Mesenchymal stem cell (in vitro differentiated cells and primary cell): ENCODE measurements around the gene TPSG1.

ENCODE experiments used
- DNase-seq: peaks from one replicate; pipeline ENCODE4 v3.0.0-alpha.2; 2013
- H2AFZ ChIP-seq: one replicate; pipeline ENCODE4 v1.6.1; 2013; ENCODE audit warnings: low read depth, mild to moderate bottlenecking, control low read depth, inconsistent platforms, low read length, moderate library complexity
- H2AK5ac ChIP-seq: 2 replicates; pipeline ENCODE4 v1.6.1; 2013; ENCODE audit warnings: low read length, moderate library complexity, mild to moderate bottlenecking, inconsistent platforms; ENCODE audit not compliant: severe bottlenecking
- H2BK120ac ChIP-seq: one replicate; pipeline ENCODE4 v1.6.1; 2013; ENCODE audit warnings: low read depth, mild to moderate bottlenecking, inconsistent platforms, low read length, moderate library complexity
- H2BK12ac ChIP-seq, 2 experiments: one replicate each; pipeline ENCODE4 v1.6.1; 2013; ENCODE audit warnings: inconsistent platforms in 2 of 2, low read length in 2 of 2, mild to moderate bottlenecking in 2 of 2, moderate library complexity in 2 of 2, control low read depth in 1 of 2
- H2BK15ac ChIP-seq: one replicate; pipeline ENCODE4 v1.6.1; 2013; ENCODE audit warnings: mild to moderate bottlenecking, low read depth, inconsistent platforms; ENCODE audit not compliant: poor library complexity, severe bottlenecking
- H2BK5ac ChIP-seq: 2 replicates; pipeline ENCODE4 v1.6.1; 2013; ENCODE audit warnings: low read depth, mild to moderate bottlenecking, low read length, control low read depth, inconsistent platforms; ENCODE audit not compliant: poor library complexity, severe bottlenecking
- H3K14ac ChIP-seq, 2 experiments: one replicate each; pipeline ENCODE4 v1.6.1; 2013; ENCODE audit warnings: inconsistent platforms in 2 of 2, low read length in 2 of 2, control low read depth in 1 of 2, mild to moderate bottlenecking in 1 of 2, moderate library complexity in 1 of 2
- H3K18ac ChIP-seq, 2 experiments: one replicate each; pipeline ENCODE4 v1.6.1; 2013; ENCODE audit warnings: inconsistent platforms in 2 of 2, low read length in 2 of 2, control low read depth in 1 of 2, low read depth in 1 of 2, mild to moderate bottlenecking in 1 of 2
- H3K23ac ChIP-seq, 2 experiments: one replicate each; pipeline ENCODE4 v1.6.1; 2013; ENCODE audit warnings: inconsistent platforms in 2 of 2, low read length in 2 of 2, mild to moderate bottlenecking in 2 of 2, moderate library complexity in 2 of 2, control low read depth in 1 of 2
- H3K27ac ChIP-seq: 2 replicates; pipeline ENCODE4 v1.5.1; 2013; ENCODE audit warnings: mild to moderate bottlenecking, moderate library complexity, low read length, control low read depth, inconsistent platforms; ENCODE audit not compliant: poor library complexity, severe bottlenecking
- H3K27me3 ChIP-seq, 2 experiments: 2 replicates each; pipeline versions ENCODE4 v1.6.1 to v1.7.0; 2013; ENCODE audit warnings: low read length in 2 of 2, mild to moderate bottlenecking in 2 of 2, moderate library complexity in 2 of 2, control low read depth in 1 of 2, inconsistent platforms in 1 of 2; ENCODE audit not compliant: control insufficient read depth in 1 of 2, insufficient read depth in 1 of 2
- H3K36me3 ChIP-seq, 2 experiments: 2 replicates each; pipeline versions ENCODE4 v1.6.1 to v1.7.0; 2013; ENCODE audit warnings: low read length in 2 of 2, control low read depth in 1 of 2, inconsistent platforms in 1 of 2, low read depth in 1 of 2, mild to moderate bottlenecking in 1 of 2; ENCODE audit not compliant: insufficient read depth in 2 of 2, control insufficient read depth in 1 of 2
- H3K4ac ChIP-seq, 2 experiments: one replicate each; pipeline ENCODE4 v1.6.1; 2013; ENCODE audit warnings: inconsistent platforms in 2 of 2, low read length in 2 of 2, mild to moderate bottlenecking in 2 of 2, moderate library complexity in 2 of 2, control low read depth in 1 of 2, low read depth in 1 of 2
- H3K4me1 ChIP-seq: 2 replicates; pipeline ENCODE4 v1.6.1; 2013; ENCODE audit warnings: low read depth, low read length, control low read depth; ENCODE audit not compliant: control insufficient read depth, insufficient read depth
- H3K4me2 ChIP-seq: 2 replicates; pipeline ENCODE4 v1.6.1; 2013; ENCODE audit warnings: low read length, mild to moderate bottlenecking, inconsistent platforms; ENCODE audit not compliant: poor library complexity, severe bottlenecking
- H3K4me3 ChIP-seq, 2 experiments: 2 replicates each; pipeline versions ENCODE4 v1.5.1 to v1.7.0; 2013; ENCODE audit warnings: low read length in 2 of 2, mild to moderate bottlenecking in 2 of 2, control low read depth in 1 of 2, low read depth in 1 of 2; ENCODE audit not compliant: insufficient read depth in 1 of 2
- H3K79me1 ChIP-seq: replicated peaks from 2 replicates; pipeline ENCODE4 v1.6.1; 2013; ENCODE audit warnings: mild to moderate bottlenecking, control low read depth, low read length, inconsistent platforms; ENCODE audit not compliant: poor library complexity, severe bottlenecking
- H3K9ac ChIP-seq: 2 replicates; pipeline ENCODE4 v1.7.0; 2013; ENCODE audit warnings: mild to moderate bottlenecking, low read length, moderate library complexity
- H3K9me3 ChIP-seq: 2 replicates; pipeline ENCODE4 v1.7.0; 2013; ENCODE audit warnings: mild to moderate bottlenecking, low read length; ENCODE audit not compliant: control insufficient read depth
- H4K8ac ChIP-seq: one replicate; pipeline ENCODE4 v1.6.1; 2013; ENCODE audit warnings: inconsistent platforms, mild to moderate bottlenecking, low read length, moderate library complexity
- H4K91ac ChIP-seq: one replicate; pipeline ENCODE4 v1.6.1; 2013; ENCODE audit warnings: mild to moderate bottlenecking, low read length, inconsistent platforms
- WGBS: methylation state at CpG from one replicate; pipeline ENCODE4 v1.1.7; 2013; ENCODE audit warnings: mixed read lengths; 5-methylcytosine and 5-hydroxymethylcytosine counted together

TPSG1 gene

DNA sequence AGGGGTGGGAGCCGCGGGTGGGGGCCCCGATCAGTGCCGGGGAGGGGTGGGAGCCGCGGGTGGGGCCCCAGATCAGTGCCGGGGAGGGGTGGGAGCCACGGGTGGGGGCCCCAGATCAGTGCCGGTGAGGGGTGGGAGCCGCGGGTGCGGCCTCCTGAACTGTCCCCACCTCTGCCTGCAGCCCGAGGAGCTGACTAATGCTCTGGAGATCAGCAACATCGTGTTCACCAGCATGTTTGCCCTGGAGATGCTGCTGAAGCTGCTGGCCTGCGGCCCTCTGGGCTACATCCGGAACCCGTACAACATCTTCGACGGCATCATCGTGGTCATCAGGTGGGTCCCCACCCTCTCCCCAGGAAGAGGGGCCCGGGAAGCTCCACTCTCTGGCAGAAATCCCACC is 20.1 kb downstream of the TPSG1 start:
- no peak overlapping the region for H3K4ac ChIP-seq
- WGBS, result 93% methylated on average over 14 of the region's 21 CpGs

GRCh38 chr16:1202274-1202673 is 22.8 kb downstream of the TPSG1 start:
- Histone ChIP-seq H3K79me1 (no peaks in the 10 kb centered on the region), H3K4me3 (no peak overlapping the region), H2BK120ac (no peak overlapping the region), H4K8ac (no peak overlapping the region), H2BK5ac (no peak overlapping the region), H3K27ac (no peak overlapping the region), H3K9me3 (no peaks in the 10 kb centered on the region), H3K4ac (no peak overlapping the region), H4K91ac (no peak overlapping the region), H2AK5ac (no peak overlapping the region), H3K9ac (no peak overlapping the region), H2BK15ac (no peak overlapping the region), H3K23ac (no peak overlapping the region), H2AFZ (no peak overlapping the region), H3K27me3 (peaks cover 5 to 6% of the 10 kb centered on the region in 2 experiments), H2BK12ac (no peak overlapping the region), H3K4me2 (no peak overlapping the region), H3K14ac (no peak overlapping the region), H3K36me3 (peaks cover 0 to 2% of the 10 kb centered on the region in 2 experiments), H3K4me1 (no peaks in the 10 kb centered on the region), H3K18ac (no peak overlapping the region)
- DNase-seq, result no peak
- 90% methylated on average over 18 of the region's 18 CpGs for WGBS

More for the DNA sequence above, 20.1 kb downstream of the TPSG1 start:
- Histone ChIP-seq H3K27me3 (peaks cover 0 to 3% of the 10 kb centered on the region in 2 experiments), H3K23ac (no peak overlapping the region), H3K27ac (no peak overlapping the region), H3K36me3 (peaks cover 0 to 2% of the 10 kb centered on the region in 2 experiments), H4K91ac (no peak overlapping the region), H4K8ac (no peak overlapping the region), H2AFZ (no peak overlapping the region), H3K4me1 (no peaks in the 10 kb centered on the region), H3K9me3 (no peaks in the 10 kb centered on the region), H2AK5ac (no peak overlapping the region), H3K9ac (no peak overlapping the region), H3K4me2 (no peak overlapping the region), H3K79me1 (no peaks in the 10 kb centered on the region), H2BK120ac (no peak overlapping the region), H3K18ac (no peak overlapping the region), H3K14ac (no peak overlapping the region), H2BK15ac (no peak overlapping the region), H2BK5ac (no peak overlapping the region), H2BK12ac (no peak overlapping the region), H3K4me3 (no peak overlapping the region)
- no peak for DNase-seq

DNA sequence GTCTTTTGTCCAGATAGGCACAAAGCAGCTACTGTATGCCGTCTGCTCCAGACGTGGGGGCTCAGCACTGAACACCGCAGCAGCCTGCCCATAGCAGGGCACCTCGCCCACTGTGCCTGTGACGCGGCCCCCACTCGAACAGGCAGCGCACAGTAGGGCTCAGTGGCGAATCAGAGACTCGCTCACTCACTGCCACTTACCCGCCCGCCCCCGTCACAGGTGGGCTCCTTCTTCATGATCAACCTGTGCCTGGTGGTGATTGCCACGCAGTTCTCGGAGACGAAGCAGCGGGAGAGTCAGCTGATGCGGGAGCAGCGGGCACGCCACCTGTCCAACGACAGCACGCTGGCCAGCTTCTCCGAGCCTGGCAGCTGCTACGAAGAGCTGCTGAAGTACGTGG is 23.6 kb downstream of the TPSG1 start:
- Histone ChIP-seq H2BK5ac (no peak overlapping the region), H3K14ac (no peak overlapping the region), H3K4me2 (no peak overlapping the region), H3K79me1 (no peaks in the 10 kb centered on the region), H4K91ac (no peak overlapping the region), H2BK12ac (no peak overlapping the region), H3K4me3 (no peak overlapping the region), H3K18ac (no peak overlapping the region), H3K27ac (no peak overlapping the region), H3K4ac (no peak overlapping the region), H3K23ac (no peak overlapping the region), H2AFZ (no peak overlapping the region), H4K8ac (no peak overlapping the region), H2BK15ac (no peak overlapping the region), H3K27me3 (peaks cover 5 to 12% of the 10 kb centered on the region in 2 experiments), H3K9ac (no peak overlapping the region), H2BK120ac (no peak overlapping the region), H2AK5ac (no peak overlapping the region), H3K36me3 (peaks cover 0 to 2% of the 10 kb centered on the region in 2 experiments), H3K9me3 (no peaks in the 10 kb centered on the region), H3K4me1 (no peaks in the 10 kb centered on the region)
- no peak for DNase-seq
- 90% methylated on average over 22 of the region's 25 CpGs for WGBS

DNA sequence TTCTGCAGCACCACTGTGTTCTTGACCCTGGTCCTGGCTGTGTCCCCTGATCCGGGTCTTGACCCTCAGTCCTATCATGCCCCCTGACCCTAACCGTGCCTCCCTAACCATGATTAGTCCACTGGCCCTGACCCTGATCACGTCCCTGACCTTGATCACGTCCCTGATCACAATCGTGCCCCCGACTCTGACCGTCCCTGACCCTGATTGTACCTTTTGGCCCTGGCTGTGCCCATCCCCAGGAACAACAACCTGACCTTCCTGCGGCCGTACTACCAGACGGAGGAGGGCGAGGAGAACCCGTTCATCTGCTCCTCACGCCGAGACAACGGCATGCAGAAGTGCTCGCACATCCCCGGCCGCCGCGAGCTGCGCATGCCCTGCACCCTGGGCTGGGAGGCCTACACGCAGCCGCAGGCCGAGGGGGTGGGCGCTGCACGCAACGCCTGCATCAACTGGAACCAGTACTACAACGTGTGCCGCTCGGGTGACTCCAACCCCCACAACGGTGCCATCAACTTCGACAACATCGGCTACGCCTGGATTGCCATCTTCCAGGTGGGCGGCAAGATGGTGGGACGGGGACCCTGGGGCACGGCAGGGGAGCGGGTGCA is 24.9 kb downstream of the TPSG1 start:
- Histone ChIP-seq H2AFZ (no peak overlapping the region), H3K4me2 (no peak overlapping the region), H3K18ac (no peak overlapping the region), H3K27ac (no peak overlapping the region), H4K91ac (no peak overlapping the region), H3K36me3 (no peaks in the 10 kb centered on the region), H3K27me3 (peaks cover 5 to 17% of the 10 kb centered on the region in 2 experiments), H3K79me1 (no peaks in the 10 kb centered on the region), H2BK120ac (no peak overlapping the region), H4K8ac (no peak overlapping the region), H2BK12ac (no peak overlapping the region), H3K14ac (no peak overlapping the region), H2BK5ac (no peak overlapping the region), H3K9me3 (no peaks in the 10 kb centered on the region), H3K9ac (no peak overlapping the region), H2BK15ac (no peak overlapping the region), H3K4ac (no peak overlapping the region), H3K4me3 (no peak overlapping the region), H3K23ac (no peak overlapping the region), H2AK5ac (no peak overlapping the region), H3K4me1 (no peaks in the 10 kb centered on the region)
- WGBS, result 95% methylated on average over 38 of the region's 38 CpGs
- DNase-seq, result no peak
